ENCODE measurements around the gene RSU1.
A peak's percentile ranks its signal among the peaks of the same experiment; 100 is the strongest.
"Not testable (repeated sequence)": the region's sequence is repeated elsewhere in the genome, so short reads cannot be mapped to it uniquely, and the experiment has no call there.

Gene RSU1

DNA sequence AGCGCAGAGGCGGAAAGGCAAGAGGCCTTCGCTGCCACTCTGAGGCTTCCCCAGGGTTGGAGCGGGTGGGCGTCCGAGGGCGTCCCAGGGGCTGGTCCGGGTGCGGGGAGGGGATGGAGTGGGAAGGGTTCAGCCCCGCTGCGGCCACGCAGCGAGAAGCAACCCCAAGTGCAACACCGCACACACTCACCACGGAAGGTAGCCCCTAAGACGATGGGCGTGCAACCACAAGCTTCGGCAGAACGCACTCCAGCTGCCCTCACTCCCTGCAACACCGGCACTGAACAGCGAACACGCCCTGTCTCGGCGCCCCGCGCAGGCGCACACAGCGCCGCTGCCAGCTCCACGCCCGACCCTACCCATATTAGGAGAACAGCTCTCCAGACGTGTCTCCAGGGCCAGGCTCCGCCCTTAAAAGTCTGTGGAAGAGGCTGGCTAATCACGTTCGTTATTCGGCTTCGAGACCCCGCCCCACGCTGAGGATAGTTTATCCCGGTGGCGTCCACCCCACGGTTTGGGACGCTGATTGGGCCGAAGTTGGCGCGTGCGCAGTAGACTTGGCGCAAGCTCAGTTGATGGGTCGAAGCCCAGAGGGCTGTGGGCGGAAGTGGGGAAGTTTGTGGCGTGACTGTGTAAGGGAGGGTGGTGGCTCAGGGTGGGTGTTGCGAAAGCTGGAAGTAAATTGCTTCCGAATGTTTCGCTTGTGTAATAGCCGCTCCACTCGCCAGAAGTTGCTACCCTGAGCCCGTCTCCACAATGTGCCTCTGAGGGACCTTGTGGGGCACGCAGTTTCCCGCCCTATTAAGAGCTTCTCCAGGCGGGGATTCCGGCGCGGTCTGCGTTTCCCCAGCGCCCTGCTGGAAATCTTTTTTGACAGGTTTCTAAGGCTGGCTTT, at the start of gene RSU1:
TSS of gene RSU1 (minus strand) at position 300 of the 895 bp plus-strand sequence. CDS start 343 bp downstream, outside the sequence.
- DNase-seq (ENCODE audit: low read depth) = peak; percentile 100

GRCh38 chr10:16866541-16867275, 49.5 kb upstream of the RSU1 start:
- no peak for DNase-seq (ENCODE audit: low read depth)

- DNase-seq (ENCODE audit: low read depth) = no peak
These were observed 48.5 kb upstream of the RSU1 start for GRCh38 chr10:16865766-16866165.

DNA sequence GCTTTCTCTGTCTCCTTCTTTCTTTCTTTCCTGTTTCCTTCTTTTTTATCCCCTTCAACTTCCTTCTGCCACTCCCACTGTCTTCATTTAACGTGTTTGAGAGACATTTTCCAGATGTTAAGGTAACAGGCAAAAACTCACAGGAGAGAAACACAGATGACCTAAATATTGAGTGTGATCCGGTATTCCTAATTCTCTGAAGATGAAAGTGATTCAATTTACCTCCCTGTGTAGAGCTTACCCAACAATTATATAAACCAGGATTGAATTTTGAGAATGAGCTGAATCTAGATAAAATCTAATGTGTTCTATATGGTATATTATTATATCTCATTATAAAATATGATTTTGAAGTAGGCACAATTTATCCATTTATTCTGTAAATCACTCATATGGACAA, 46.5 kb upstream of the RSU1 start:
- DNase-seq (ENCODE audit: low read depth) = no peak

DNA sequence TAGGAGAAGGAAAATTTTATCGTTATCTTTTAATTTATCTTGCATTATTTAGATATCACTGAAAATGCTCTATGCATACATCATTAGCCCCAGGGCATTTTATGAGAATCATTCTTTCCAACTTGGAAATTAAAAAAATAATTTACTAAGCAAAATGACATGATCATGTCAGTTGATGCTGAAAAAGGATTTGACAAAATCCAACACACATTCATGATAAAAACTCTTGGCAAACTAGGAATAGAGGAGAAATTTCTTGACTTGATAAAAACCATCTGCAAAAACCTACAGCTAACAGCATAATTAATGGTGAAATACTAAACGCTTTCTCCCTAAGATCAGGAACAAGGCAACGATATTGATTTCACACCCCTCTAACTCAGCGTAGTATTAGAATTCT, 40.2 kb upstream of the RSU1 start:
- no peak for DNase-seq (ENCODE audit: low read depth)

- DNase-seq (ENCODE audit: low read depth) = no peak
These were observed 39.3 kb upstream of the RSU1 start for GRCh38 chr10:16856567-16856966.

- DNase-seq (ENCODE audit: low read depth) = no peak
These were observed 38.9 kb upstream of the RSU1 start for GRCh38 chr10:16856092-16856491.

- DNase-seq (ENCODE audit: low read depth) = no peak
These were observed 37.4 kb upstream of the RSU1 start for GRCh38 chr10:16854623-16855022.

- DNase-seq (ENCODE audit: low read depth) = no peak
These were observed 36.6 kb upstream of the RSU1 start for GRCh38 chr10:16853809-16854208.

- no peak for DNase-seq (ENCODE audit: low read depth)
These were observed 36.0 kb upstream of the RSU1 start for GRCh38 chr10:16853201-16853600.

DNA sequence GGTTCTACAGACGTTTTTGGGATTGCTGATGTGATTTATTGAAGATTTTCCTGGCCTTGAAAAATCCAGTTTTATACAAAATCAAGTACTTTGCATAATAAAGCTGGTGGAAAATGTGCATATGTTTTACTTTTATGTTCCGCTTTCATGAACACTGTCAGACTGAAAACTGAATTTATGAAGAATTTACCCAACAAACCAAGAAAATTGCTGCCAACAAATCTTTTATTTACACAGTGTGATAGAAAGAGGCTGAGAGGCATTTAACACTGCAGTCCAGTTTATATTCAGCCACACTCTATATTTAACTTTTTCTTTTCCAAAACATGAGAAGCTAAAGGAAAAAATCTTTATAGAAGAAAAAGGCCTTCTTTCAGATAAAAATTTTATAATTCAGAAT, 35.4 kb upstream of the RSU1 start:
- DNase-seq (ENCODE audit: low read depth) = no peak

- DNase-seq (ENCODE audit: low read depth) = no peak
These were observed 31.4 kb upstream of the RSU1 start for GRCh38 chr10:16848562-16849154.

DNA sequence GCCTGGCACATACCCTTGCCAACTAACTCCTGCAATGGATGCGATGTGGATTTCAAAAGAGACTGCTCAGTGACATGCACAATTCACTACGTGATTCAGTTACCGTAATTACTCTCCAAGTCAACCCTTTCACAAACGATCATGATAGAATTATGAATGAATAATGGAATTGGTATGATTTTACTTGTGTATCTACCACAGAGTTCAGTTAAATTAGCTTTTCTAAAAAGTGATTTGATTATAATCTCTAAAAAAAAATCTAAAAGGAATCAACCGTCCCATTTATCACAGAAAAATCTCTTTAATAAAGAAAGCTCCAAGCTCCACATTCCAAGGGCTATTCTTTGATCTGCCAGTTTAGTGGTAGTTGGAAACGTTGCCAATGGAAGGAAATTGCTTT, 30.4 kb upstream of the RSU1 start:
- no peak for DNase-seq (ENCODE audit: low read depth)

DNA sequence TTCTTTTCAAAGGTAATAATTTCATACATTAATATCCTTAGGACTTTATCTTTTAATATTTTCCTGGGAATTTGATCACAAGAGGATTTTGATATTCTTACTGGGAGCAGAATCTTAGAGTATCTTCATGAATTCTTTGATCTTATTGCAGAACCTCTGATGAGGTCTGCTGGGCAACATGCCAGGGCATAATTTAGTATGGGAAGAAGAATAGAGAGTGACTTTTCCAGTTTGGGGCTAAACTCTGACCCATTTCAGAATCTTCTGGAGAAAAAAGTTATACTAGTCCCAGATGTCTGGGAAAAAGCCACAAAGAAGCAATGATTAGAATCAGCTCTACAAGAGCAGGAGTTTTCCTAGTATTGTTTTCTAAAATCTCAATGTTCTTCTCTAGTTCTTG, 28.0 kb upstream of the RSU1 start:
- no peak for DNase-seq (ENCODE audit: low read depth)

- peak; percentile 68 for DNase-seq (ENCODE audit: low read depth)
These were observed 26.1 kb upstream of the RSU1 start for GRCh38 chr10:16843252-16843870.

GRCh38 chr10:16835228-16835627, 18.0 kb upstream of the RSU1 start:
- DNase-seq (ENCODE audit: low read depth) = no peak

DNA sequence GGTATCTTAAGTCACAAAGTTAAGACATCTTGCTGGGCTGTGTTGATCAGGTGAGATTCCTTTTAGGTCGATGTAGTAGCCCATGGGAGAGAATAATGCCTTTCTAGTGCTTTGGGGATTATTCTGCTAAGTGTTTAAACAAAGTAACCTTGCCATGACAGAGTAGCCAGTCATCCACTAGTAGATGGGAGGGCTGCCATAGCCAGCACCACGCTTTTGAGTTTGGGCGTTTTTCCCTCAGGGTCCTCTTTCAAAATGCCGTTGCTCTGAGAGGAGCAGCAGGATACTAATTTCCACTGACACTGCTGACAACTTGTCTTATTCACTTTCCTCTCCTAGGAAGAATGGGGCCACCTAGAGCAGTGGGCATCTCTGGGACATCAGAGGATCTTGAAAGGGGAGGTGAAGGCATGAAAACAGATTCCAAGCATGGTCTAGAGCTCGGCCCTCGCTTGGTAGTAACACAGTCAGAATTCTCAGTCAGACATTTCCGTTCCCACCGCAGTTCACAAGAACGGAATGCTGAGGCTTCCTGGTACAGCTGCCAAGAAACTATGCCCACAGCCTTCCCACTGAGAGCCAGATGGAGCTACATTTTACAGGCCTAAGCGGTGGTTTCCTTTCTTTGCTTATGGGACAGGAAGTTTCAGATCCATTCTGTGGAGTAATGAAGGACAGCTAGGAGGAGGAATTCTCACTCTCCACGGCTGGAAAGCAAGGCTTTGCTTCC, 15.3 kb upstream of the RSU1 start:
- DNase-seq (ENCODE audit: low read depth) = no peak

DNA sequence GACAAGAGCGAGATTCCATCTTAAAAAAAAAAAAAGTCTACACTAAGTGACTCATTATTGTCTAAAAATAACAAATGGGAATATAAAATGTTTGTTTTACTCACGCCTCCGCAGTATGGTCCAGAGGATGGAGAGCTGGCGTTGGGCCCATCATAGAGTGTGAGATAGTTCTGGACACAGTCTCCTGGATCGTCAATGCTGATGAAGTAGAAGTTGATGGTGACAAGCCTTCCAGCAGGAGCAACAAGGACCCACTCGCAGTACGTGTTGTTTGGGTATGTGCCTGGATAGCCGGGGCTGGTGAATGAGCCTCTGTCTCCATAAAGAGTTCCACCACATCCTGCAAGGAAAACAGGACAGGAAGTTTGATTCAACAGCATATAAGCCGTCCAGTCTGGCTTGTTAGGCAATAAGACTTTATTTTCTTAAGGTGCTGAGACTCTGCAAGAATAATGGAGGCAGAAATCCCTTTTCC, 11.5 kb upstream of the RSU1 start:
- DNase-seq (ENCODE audit: low read depth) = no peak

DNA sequence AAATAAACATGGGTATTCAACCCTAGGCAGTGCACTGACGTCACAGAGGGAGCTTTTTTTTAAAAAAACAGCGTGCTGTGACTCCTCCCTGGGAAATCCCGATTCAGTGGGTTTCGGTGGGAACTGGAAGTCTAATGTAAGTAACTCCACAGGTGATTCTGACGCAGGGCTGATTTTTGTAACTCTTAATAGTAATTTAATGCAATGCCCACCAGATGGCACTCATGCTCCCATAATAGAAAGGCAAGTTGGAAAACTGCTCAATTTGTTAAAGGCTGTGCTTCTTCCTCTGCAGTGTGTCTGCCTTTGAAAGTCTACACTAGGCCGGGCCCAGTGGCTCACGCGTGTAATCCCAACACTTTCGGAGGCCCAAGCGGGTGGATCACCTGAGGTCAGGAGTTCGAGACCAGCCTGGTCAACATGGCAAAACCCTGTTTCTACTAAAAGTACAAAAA, 10.9 kb upstream of the RSU1 start:
- DNase-seq (ENCODE audit: low read depth) = peak; percentile 77

GRCh38 chr10:16827474-16827873, 10.2 kb upstream of the RSU1 start:
- DNase-seq (ENCODE audit: low read depth) = not testable (repeated sequence)

- no peak for DNase-seq (ENCODE audit: low read depth)
These were observed 5.6 kb upstream of the RSU1 start for GRCh38 chr10:16822726-16823360.

Measured in fibroblast of the conjunctiva (primary cell).